H9 (cell line): ENCODE measurements around the gene ATG13. TPM values are rescaled to one million over a fixed set of nuclear protein-coding genes. Genes with fewer than 3 reads are reported as not detected.

ENCODE experiments used
- DNase-seq: peaks from one replicate; pipeline ENCODE4 v3.0.0-alpha.2; 2017
- H2AFZ ChIP-seq: one replicate; pipeline ENCODE4 v1.6.1; 2013; ENCODE audit warnings: mild to moderate bottlenecking, low read length, control low read depth, moderate library complexity
- H2AK5ac ChIP-seq: 2 replicates; pipeline ENCODE4 v1.6.1; 2013; ENCODE audit warnings: low read length, control low read depth, mixed read lengths; ENCODE audit not compliant: insufficient read length
- H2BK120ac ChIP-seq: one replicate; pipeline ENCODE4 v1.6.1; 2013; ENCODE audit warnings: low read depth, mild to moderate bottlenecking, low read length, control low read depth, inconsistent platforms; ENCODE audit not compliant: poor library complexity, severe bottlenecking
- H2BK12ac ChIP-seq: 2 replicates; pipeline ENCODE4 v1.6.1; 2013; ENCODE audit warnings: low read length, control low read depth, mixed read lengths, low read depth; ENCODE audit not compliant: insufficient read length
- H2BK15ac ChIP-seq: 2 replicates; pipeline ENCODE4 v1.6.1; 2013; ENCODE audit warnings: low read depth, low read length, control low read depth
- H2BK20ac ChIP-seq: one replicate; pipeline ENCODE4 v1.6.1; 2013; ENCODE audit warnings: low read depth, mild to moderate bottlenecking, low read length, control low read depth, inconsistent platforms; ENCODE audit not compliant: poor library complexity, severe bottlenecking
- H2BK5ac ChIP-seq: 2 replicates; pipeline ENCODE4 v1.6.1; 2013; ENCODE audit warnings: low read length, control low read depth, mixed read lengths; ENCODE audit not compliant: insufficient read length
- H3K14ac ChIP-seq: 2 replicates; pipeline ENCODE4 v1.6.1; 2013; ENCODE audit warnings: low read length, control low read depth; ENCODE audit not compliant: insufficient read depth
- H3K18ac ChIP-seq: 2 replicates; pipeline ENCODE4 v1.6.1; 2013; ENCODE audit warnings: low read depth, mild to moderate bottlenecking, mixed read lengths, low read length, control low read depth; ENCODE audit not compliant: insufficient read length
- H3K23ac ChIP-seq: 2 replicates; pipeline ENCODE4 v1.6.1; 2013; ENCODE audit warnings: low read length, control low read depth, mixed read lengths, low read depth; ENCODE audit not compliant: insufficient read length
- H3K23me2 ChIP-seq: 2 replicates; pipeline ENCODE4 v1.6.1; 2013; ENCODE audit warnings: low read depth, mild to moderate bottlenecking, mixed read lengths, low read length, control low read depth; ENCODE audit not compliant: insufficient read length, poor library complexity, severe bottlenecking
- H3K27ac ChIP-seq: 2 replicates; pipeline ENCODE4 v1.5.1; 2013; ENCODE audit warnings: low read length, control low read depth, mixed read lengths, low read depth; ENCODE audit not compliant: insufficient read length
- H3K27me3 ChIP-seq: 2 replicates; pipeline ENCODE4 v1.6.1; 2013; ENCODE audit warnings: low read length, control low read depth, inconsistent platforms; ENCODE audit not compliant: insufficient read depth
- H3K4ac ChIP-seq: 2 replicates; pipeline ENCODE4 v1.6.1; 2013; ENCODE audit warnings: low read depth, mild to moderate bottlenecking, control low read depth, inconsistent platforms, low read length, moderate library complexity
- H3K4me1 ChIP-seq: 2 replicates; pipeline ENCODE4 v1.6.1; 2013; ENCODE audit warnings: low read length, control low read depth, inconsistent platforms; ENCODE audit not compliant: insufficient read depth
- H3K4me2 ChIP-seq: 2 replicates; pipeline ENCODE4 v1.6.1; 2013; ENCODE audit warnings: low read length, control low read depth, mixed read lengths; ENCODE audit not compliant: insufficient read length, insufficient read depth
- H3K56ac ChIP-seq: 2 replicates; pipeline ENCODE4 v1.6.1; 2013; ENCODE audit warnings: low read depth, mild to moderate bottlenecking, mixed read lengths, low read length, control low read depth; ENCODE audit not compliant: insufficient read length
- H3K79me1 ChIP-seq: 2 replicates; pipeline ENCODE4 v1.6.1; 2013; ENCODE audit warnings: low read depth, mild to moderate bottlenecking, moderate library complexity, low read length, control low read depth, inconsistent platforms; ENCODE audit not compliant: insufficient read depth, poor library complexity, severe bottlenecking
- H3K79me2 ChIP-seq: 2 replicates; pipeline ENCODE4 v1.6.1; 2013; ENCODE audit warnings: low read length, control low read depth, inconsistent platforms; ENCODE audit not compliant: insufficient read depth
- H3K9ac ChIP-seq: 2 replicates; pipeline ENCODE4 v1.6.1; 2013; ENCODE audit warnings: low read length, control low read depth, mixed read lengths; ENCODE audit not compliant: insufficient read length; ENCODE audit errors: extremely low read depth
- H3K9me3 ChIP-seq: one replicate; pipeline ENCODE4 v1.6.1; 2013; ENCODE audit warnings: low read depth, low read length, inconsistent platforms; ENCODE audit not compliant: control insufficient read depth
- H3T11ph ChIP-seq: one replicate; pipeline ENCODE4 v1.6.1; 2013; ENCODE audit warnings: mild to moderate bottlenecking, low read length, control low read depth, inconsistent platforms
- H4K20me1 ChIP-seq: one replicate; pipeline ENCODE4 v1.6.1; 2013; ENCODE audit not compliant: control insufficient read depth, insufficient read length, insufficient read depth
- H4K5ac ChIP-seq: 2 replicates; pipeline ENCODE4 v1.6.1; 2013; ENCODE audit warnings: low read depth, mild to moderate bottlenecking, mixed read lengths, low read length, control low read depth; ENCODE audit not compliant: insufficient read length
- H4K8ac ChIP-seq: replicated peaks from 2 replicates; pipeline ENCODE4 v1.6.1; 2013; ENCODE audit warnings: low read length, control low read depth, mixed read lengths, low read depth; ENCODE audit not compliant: insufficient read length
- H4K91ac ChIP-seq: 2 replicates; pipeline ENCODE4 v1.6.1; 2013; ENCODE audit warnings: low read depth, mild to moderate bottlenecking, moderate library complexity, mixed read lengths, low read length, control low read depth; ENCODE audit not compliant: insufficient read length
- H3K27ac Mint-ChIP-seq, 3 experiments: 2 replicates in 2 of 3; 3 replicates in 1 of 3; pipeline ENCODE4 v1.8.0; 2020 to 2021; ENCODE audit warnings: mixed read lengths in 3 of 3, mild to moderate bottlenecking in 1 of 3, moderate library complexity in 1 of 3
- H3K27me3 Mint-ChIP-seq: 2 replicates; pipeline ENCODE4 v1.8.0; 2021; ENCODE audit warnings: low read depth, mild to moderate bottlenecking, moderate library complexity, mixed read lengths
- H3K36me3 Mint-ChIP-seq, 3 experiments: 2 replicates in 2 of 3; 3 replicates in 1 of 3; pipeline ENCODE4 v1.8.0; 2020 to 2021; ENCODE audit warnings: low read depth in 3 of 3, mixed read lengths in 3 of 3; ENCODE audit not compliant: insufficient read depth in 1 of 3
- H3K4me1 Mint-ChIP-seq, 2 experiments: 2 replicates each; pipeline ENCODE4 v1.8.0; 2020; ENCODE audit warnings: mixed read lengths in 2 of 2
- H3K4me3 Mint-ChIP-seq, 2 experiments: 2 replicates in 1 of 2; 3 replicates in 1 of 2; pipeline ENCODE4 v1.8.0; 2020 to 2021; ENCODE audit warnings: mild to moderate bottlenecking in 2 of 2, mixed read lengths in 2 of 2, moderate library complexity in 1 of 2
- H3K9me3 Mint-ChIP-seq, 2 experiments: 2 replicates in 1 of 2; 3 replicates in 1 of 2; pipeline ENCODE4 v1.8.0; 2020; ENCODE audit warnings: mild to moderate bottlenecking in 2 of 2, mixed read lengths in 2 of 2, moderate library complexity in 1 of 2
- WGBS: extraction: QIAGEN DNeasy Blood & Tissue Kit; methylation state at CpG from one replicate; pipeline ENCODE4 v1.1.7; 2013; ENCODE audit warnings: missing lambda C conversion rate, low lambda C conversion rate, mixed read lengths; ENCODE audit not compliant: insufficient read length; ENCODE audit errors: extremely low coverage; 5-methylcytosine and 5-hydroxymethylcytosine counted together
- total RNA-seq: library from RNA; stranded (reverse); gene quantifications from 2 replicates; pipeline ENCODE4 v1.2.1, GENCODE V29; 2021
- TF ChIP-seq, protein P1 (sequence below): fragments of 200-600 bp; sonication (generic); conservative IDR thresholded peaks from 3 replicates; pipeline ENCODE4 v1.8.0; 2021; ENCODE audit warnings: antibody characterized with exemption, mild to moderate bottlenecking

ATG13 gene
- total RNA-seq, 1 experiment from 2014 or later = 79.1 TPM

DNA sequence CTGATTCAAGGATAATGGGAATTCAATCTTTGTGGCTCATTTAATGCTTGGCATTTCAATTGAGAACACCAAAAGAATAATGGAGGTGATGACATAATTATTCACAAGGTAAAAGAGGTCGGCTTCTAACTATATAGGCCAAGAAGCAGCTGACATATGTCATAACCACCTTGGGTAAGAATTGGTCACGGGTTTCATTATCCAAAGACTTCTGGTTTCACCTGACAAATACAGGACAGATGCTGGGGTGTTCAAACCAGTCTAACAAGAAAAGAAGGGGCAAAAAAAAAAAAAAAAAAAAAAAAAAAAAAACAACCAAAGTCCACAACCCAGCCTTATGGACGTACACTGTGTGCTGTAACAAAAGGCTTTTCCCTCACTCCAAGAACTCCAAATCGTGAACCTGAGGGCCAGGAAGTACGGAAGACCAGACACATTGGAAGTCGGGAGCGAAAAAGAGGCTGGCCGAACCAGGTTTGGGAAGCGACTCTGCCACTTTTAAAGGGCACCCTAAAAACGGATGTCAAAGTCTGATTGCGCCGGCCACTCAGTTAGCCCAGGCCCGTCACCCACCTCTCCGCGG lies 711 bp upstream of the ATG13 start:
- Histone ChIP-seq H3K14ac (peak overlapping the region; percentile 4; the same call in 1 of the 2 replicates), H3K56ac (no peak overlapping the region), H2AK5ac (no peak overlapping the region), H3K23ac (no peak overlapping the region), H2BK12ac (no peak overlapping the region), H2BK15ac (no peak overlapping the region), H2BK5ac (no peak overlapping the region), H3K79me1 (no peaks in the 10 kb centered on the region), H2BK120ac (no peak overlapping the region), H3K4me1 (no peaks in the 10 kb centered on the region), H4K91ac (no peak overlapping the region), H3K79me2 (peaks cover 7% of the 10 kb centered on the region; the same call in 1 of the 2 replicates), H4K5ac (no peak overlapping the region), H3K9ac (peak overlapping the region; percentile 84), H4K8ac (no peak overlapping the region), H3T11ph (no peak overlapping the region), H3K18ac (no peak overlapping the region), H2BK20ac (no peak overlapping the region), H3K4me2 (peak overlapping the region; percentile 86), H3K23me2 (peaks cover 10% of the 10 kb centered on the region), H3K27me3 (no peaks in the 10 kb centered on the region; the same call in 1 of the 2 replicates), H2AFZ (no peak overlapping the region), H3K9me3 (no peaks in the 10 kb centered on the region), H3K4ac (no peak overlapping the region), H4K20me1 (no peaks in the 10 kb centered on the region), H3K27ac (no peak overlapping the region)
- H3K4me3 Mint-ChIP-seq = peak overlapping the region; percentile 90 to 92
- H3K4me1 Mint-ChIP-seq = peaks cover 22 to 23% of the 10 kb centered on the region in 2 experiments
- DNase-seq = no peak
- H3K27me3 Mint-ChIP-seq = no peaks in the 10 kb centered on the region
- TF ChIP-seq, protein P1, sequence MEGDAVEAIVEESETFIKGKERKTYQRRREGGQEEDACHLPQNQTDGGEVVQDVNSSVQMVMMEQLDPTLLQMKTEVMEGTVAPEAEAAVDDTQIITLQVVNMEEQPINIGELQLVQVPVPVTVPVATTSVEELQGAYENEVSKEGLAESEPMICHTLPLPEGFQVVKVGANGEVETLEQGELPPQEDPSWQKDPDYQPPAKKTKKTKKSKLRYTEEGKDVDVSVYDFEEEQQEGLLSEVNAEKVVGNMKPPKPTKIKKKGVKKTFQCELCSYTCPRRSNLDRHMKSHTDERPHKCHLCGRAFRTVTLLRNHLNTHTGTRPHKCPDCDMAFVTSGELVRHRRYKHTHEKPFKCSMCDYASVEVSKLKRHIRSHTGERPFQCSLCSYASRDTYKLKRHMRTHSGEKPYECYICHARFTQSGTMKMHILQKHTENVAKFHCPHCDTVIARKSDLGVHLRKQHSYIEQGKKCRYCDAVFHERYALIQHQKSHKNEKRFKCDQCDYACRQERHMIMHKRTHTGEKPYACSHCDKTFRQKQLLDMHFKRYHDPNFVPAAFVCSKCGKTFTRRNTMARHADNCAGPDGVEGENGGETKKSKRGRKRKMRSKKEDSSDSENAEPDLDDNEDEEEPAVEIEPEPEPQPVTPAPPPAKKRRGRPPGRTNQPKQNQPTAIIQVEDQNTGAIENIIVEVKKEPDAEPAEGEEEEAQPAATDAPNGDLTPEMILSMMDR = no peak
- WGBS = no CpG with 5 or more reads among the region's 15 CpGs
- peak overlapping the region; percentile 93 to 96 (median 95) for H3K27ac Mint-ChIP-seq
- H3K9me3 Mint-ChIP-seq = no peaks in the 10 kb centered on the region
- H3K36me3 Mint-ChIP-seq = peaks cover 3 to 12% (median 9%) of the 10 kb centered on the region in 3 experiments; a peak in 5 of 7 replicates
